ENCODE results near the gene PTGER2.

Gene PTGER2

GRCh38 chr14:52336241-52336640, 22.1 kb downstream of the PTGER2 start:
- no peak overlapping the region for H3K4me3 ChIP-seq (ENCODE audit: low read depth, low read length)

GRCh38 chr14:52338051-52338681, 24.1 kb downstream of the PTGER2 start:
- H3K4me3 ChIP-seq (ENCODE audit: low read depth, low read length) = no peak overlapping the region

GRCh38 chr14:52339262-52339661, 25.1 kb downstream of the PTGER2 start:
- no peak overlapping the region for H3K4me3 ChIP-seq (ENCODE audit: low read depth, low read length)

GRCh38 chr14:52342849-52343596, 28.9 kb downstream of the PTGER2 start:
- no peak overlapping the region for H3K4me3 ChIP-seq (ENCODE audit: low read depth, low read length)

GRCh38 chr14:52346778-52347177, 32.7 kb downstream of the PTGER2 start:
- H3K4me3 ChIP-seq (ENCODE audit: low read depth, low read length) = no peak overlapping the region

GRCh38 chr14:52348279-52348678, 34.2 kb downstream of the PTGER2 start:
- no peak overlapping the region for H3K4me3 ChIP-seq (ENCODE audit: low read depth, low read length)

GRCh38 chr14:52348776-52349175, 34.7 kb downstream of the PTGER2 start:
- H3K4me3 ChIP-seq (ENCODE audit: low read depth, low read length) = no peak overlapping the region

GRCh38 chr14:52349731-52350130, 35.6 kb downstream of the PTGER2 start:
- no peak overlapping the region for H3K4me3 ChIP-seq (ENCODE audit: low read depth, low read length)

- H3K4me3 ChIP-seq (ENCODE audit: low read depth, low read length) = no peak overlapping the region
Observed at GRCh38 chr14:52350445-52350844, 36.3 kb downstream of the PTGER2 start.

GRCh38 chr14:52351233-52352060, 37.3 kb downstream of the PTGER2 start:
- H3K4me3 ChIP-seq (ENCODE audit: low read depth, low read length) = no peak overlapping the region

- H3K4me3 ChIP-seq (ENCODE audit: low read depth, low read length) = no peak overlapping the region
Observed at GRCh38 chr14:52352061-52352491, 38.0 kb downstream of the PTGER2 start.

- no peak overlapping the region for H3K4me3 ChIP-seq (ENCODE audit: low read depth, low read length)
Observed at GRCh38 chr14:52352569-52352968, 38.5 kb downstream of the PTGER2 start.

- H3K4me3 ChIP-seq (ENCODE audit: low read depth, low read length) = no peak overlapping the region
Observed at GRCh38 chr14:52354242-52354641, 40.1 kb downstream of the PTGER2 start.

GRCh38 chr14:52355016-52355431, 40.9 kb downstream of the PTGER2 start:
- H3K4me3 ChIP-seq (ENCODE audit: low read depth, low read length) = no peak overlapping the region

- no peak overlapping the region for H3K4me3 ChIP-seq (ENCODE audit: low read depth, low read length)
Observed at GRCh38 chr14:52355526-52355925, 41.4 kb downstream of the PTGER2 start.

- H3K4me3 ChIP-seq (ENCODE audit: low read depth, low read length) = no peak overlapping the region
Observed at GRCh38 chr14:52356025-52356424, 41.9 kb downstream of the PTGER2 start.

GRCh38 chr14:52360831-52361230, 46.7 kb downstream of the PTGER2 start:
- H3K4me3 ChIP-seq (ENCODE audit: low read depth, low read length) = no peak overlapping the region

- H3K4me3 ChIP-seq (ENCODE audit: low read depth, low read length) = no peak overlapping the region
Observed at GRCh38 chr14:52363041-52363704, 49.1 kb downstream of the PTGER2 start.

GRCh38 chr14:52363961-52364360, 49.8 kb downstream of the PTGER2 start:
- no peak overlapping the region for H3K4me3 ChIP-seq (ENCODE audit: low read depth, low read length)

- H3K4me3 ChIP-seq (ENCODE audit: low read depth, low read length) = no peak overlapping the region
Observed at GRCh38 chr14:52365071-52365470, 51.0 kb downstream of the PTGER2 start.

GRCh38 chr14:52366796-52367315, 52.7 kb downstream of the PTGER2 start:
- H3K4me3 ChIP-seq (ENCODE audit: low read depth, low read length) = no peak overlapping the region
